Lung (tissue), 12 donors: ENCODE data around the gene HPRT1. TPM values are rescaled to one million over a fixed set of nuclear protein-coding genes. Genes with fewer than 3 reads are reported as not detected.

Source experiments
- ATAC-seq: fragments of 200-7000 bp; cut with Tn5 transposase; one replicate; pipeline ENCODE4 v1.9.1; 2020; ENCODE audit warnings: moderate number of reproducible peaks; ENCODE audit not compliant: insufficient read depth, low FRiP score
- DNase-seq, 3 donors: peaks; one replicate each; pipeline ENCODE4 v3.0.0-alpha.2; 2013 to 2017
- H3K27ac ChIP-seq, 2 donors: one replicate each; pipeline ENCODE4 v1.5.1; 2013; ENCODE audit warnings: mild to moderate bottlenecking in 2 of 2, moderate library complexity in 2 of 2, control low read depth in 1 of 2, inconsistent platforms in 1 of 2, low read depth in 1 of 2, low read length in 1 of 2
- H3K27me3 ChIP-seq, 3 donors: one replicate each; pipeline ENCODE4 v1.5.1; 2013; ENCODE audit warnings: low read length in 2 of 3; ENCODE audit not compliant: control insufficient read depth in 3 of 3, insufficient read depth in 3 of 3
- H3K36me3 ChIP-seq, 4 donors: one replicate each; pipeline ENCODE4 v1.5.1; 2013; ENCODE audit warnings: low read length in 4 of 4, mild to moderate bottlenecking in 1 of 4, moderate library complexity in 1 of 4; ENCODE audit not compliant: control insufficient read depth in 4 of 4, insufficient read depth in 4 of 4
- H3K4me1 ChIP-seq, 5 donors: one replicate each; pipeline ENCODE4 v1.5.1; 2013; ENCODE audit warnings: low read length in 5 of 5, mild to moderate bottlenecking in 2 of 5, moderate library complexity in 1 of 5; ENCODE audit not compliant: control insufficient read depth in 5 of 5, insufficient read depth in 5 of 5
- H3K4me3 ChIP-seq: one replicate; pipeline ENCODE4 v1.5.1; 2013; ENCODE audit warnings: mild to moderate bottlenecking, control low read depth, moderate library complexity
- H3K9ac ChIP-seq, 2 donors: one replicate each; pipeline ENCODE4 v1.5.1; 2013; ENCODE audit warnings: low read length in 2 of 2, control low read depth in 1 of 2; ENCODE audit not compliant: insufficient read depth in 1 of 2
- H3K9me3 ChIP-seq, 4 donors: one replicate each; pipeline ENCODE4 v1.5.1; 2013; ENCODE audit warnings: low read length in 3 of 4, mild to moderate bottlenecking in 1 of 4, moderate library complexity in 1 of 4; ENCODE audit not compliant: control insufficient read depth in 4 of 4, insufficient read depth in 3 of 4
- WGBS, 2 donors: extraction: QIAGEN DNeasy Blood & Tissue Kit; methylation state at CpG; one replicate each; pipeline ENCODE4 v1.1.7; 2013; 5-methylcytosine and 5-hydroxymethylcytosine counted together
- polyA plus RNA-seq, 2 donors: library from polyadenylated mRNA; stranded (reverse); fragments of 200-250 nt; gene quantifications; one replicate each; pipeline ENCODE4 v1.2.1, GENCODE V29; 2013
- total RNA-seq, 2 donors: library from RNA; depleted of rRNA in 1 of 2; stranded (reverse); fragments of >200 nt in 1 of 2; gene quantifications; one replicate each; pipeline ENCODE4 v1.2.1, GENCODE V29; 2014 to 2021
- TF ChIP-seq, protein P1 (sequence below): IDR thresholded peaks from 2 replicates; pipeline ENCODE4 v1.5.1; 2012; ENCODE audit warnings: mild to moderate bottlenecking; ENCODE audit errors: control extremely low read depth, extremely low read depth
- donor health status: control.
- donor health status: control.
- donor health status: Bipolar disorder and iron deficiency.
- donor health status: healthy.
- donor health status: DM: yes; HTN: yes; CAD: no.

The HPRT1 gene
- total and polyA plus RNA-seq, 4 donors, result 12.3 to 40.5 (median 27.8) TPM

DNA sequence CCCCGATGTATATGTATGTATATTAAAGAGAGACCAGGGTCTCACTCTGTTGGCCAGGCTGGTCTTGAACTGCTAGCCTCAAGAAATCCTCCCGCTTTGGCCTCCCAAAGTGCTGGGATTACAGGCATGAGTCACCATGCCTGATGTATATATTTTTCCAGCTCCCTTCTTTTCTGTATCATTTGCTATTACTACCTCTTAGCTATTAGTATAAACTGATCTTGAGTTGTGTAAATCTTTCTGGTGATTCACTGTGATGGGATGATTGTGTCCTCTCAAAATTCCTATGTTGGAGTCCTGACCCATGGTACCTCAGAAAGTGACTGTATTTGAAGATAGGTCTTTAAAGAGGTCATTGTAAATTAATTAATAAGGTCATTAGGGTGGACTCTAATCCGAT, 53.1 kb downstream of the HPRT1 start:
- WGBS, 2 donors, result 78 to 100% methylated on average over 3 of the region's 3 CpGs
- Histone ChIP-seq H3K27me3 (peaks cover 0 to 3% (median 0%) of the 10 kb centered on the region in 3 donors), H3K4me3 (no peak overlapping the region), H3K9me3 (no peaks in the 10 kb centered on the region), H3K9ac (no peak overlapping the region), H3K36me3 (no peaks in the 10 kb centered on the region), H3K4me1 (no peaks in the 10 kb centered on the region), H3K27ac (no peak overlapping the region)
- ATAC-seq (no peak), DNase-seq (no peak)
- TF ChIP-seq, protein P1, sequence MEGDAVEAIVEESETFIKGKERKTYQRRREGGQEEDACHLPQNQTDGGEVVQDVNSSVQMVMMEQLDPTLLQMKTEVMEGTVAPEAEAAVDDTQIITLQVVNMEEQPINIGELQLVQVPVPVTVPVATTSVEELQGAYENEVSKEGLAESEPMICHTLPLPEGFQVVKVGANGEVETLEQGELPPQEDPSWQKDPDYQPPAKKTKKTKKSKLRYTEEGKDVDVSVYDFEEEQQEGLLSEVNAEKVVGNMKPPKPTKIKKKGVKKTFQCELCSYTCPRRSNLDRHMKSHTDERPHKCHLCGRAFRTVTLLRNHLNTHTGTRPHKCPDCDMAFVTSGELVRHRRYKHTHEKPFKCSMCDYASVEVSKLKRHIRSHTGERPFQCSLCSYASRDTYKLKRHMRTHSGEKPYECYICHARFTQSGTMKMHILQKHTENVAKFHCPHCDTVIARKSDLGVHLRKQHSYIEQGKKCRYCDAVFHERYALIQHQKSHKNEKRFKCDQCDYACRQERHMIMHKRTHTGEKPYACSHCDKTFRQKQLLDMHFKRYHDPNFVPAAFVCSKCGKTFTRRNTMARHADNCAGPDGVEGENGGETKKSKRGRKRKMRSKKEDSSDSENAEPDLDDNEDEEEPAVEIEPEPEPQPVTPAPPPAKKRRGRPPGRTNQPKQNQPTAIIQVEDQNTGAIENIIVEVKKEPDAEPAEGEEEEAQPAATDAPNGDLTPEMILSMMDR, result no peak

- H3K27me3 ChIP-seq, result no peaks in the 10 kb centered on the region
- ATAC-seq, result peak; percentile 58
- no peak overlapping the region for H3K27ac ChIP-seq
- TF ChIP-seq, protein P1, result peak; percentile 26
- H3K36me3 ChIP-seq, result no peaks in the 10 kb centered on the region
- 71 to 86% methylated on average over 2 to 3 of the region's 3 CpGs for WGBS, 2 donors
- no peaks in the 10 kb centered on the region for H3K4me1 ChIP-seq
- peak in 2 of 3 donors; percentile 64 to 71 for DNase-seq
- H3K4me3 ChIP-seq, result no peak overlapping the region
- no peaks in the 10 kb centered on the region for H3K9me3 ChIP-seq
- H3K9ac ChIP-seq, result no peak overlapping the region
Measured at GRCh38 chrX:134520860-134521390, 61.0 kb downstream of the HPRT1 start.

DNA sequence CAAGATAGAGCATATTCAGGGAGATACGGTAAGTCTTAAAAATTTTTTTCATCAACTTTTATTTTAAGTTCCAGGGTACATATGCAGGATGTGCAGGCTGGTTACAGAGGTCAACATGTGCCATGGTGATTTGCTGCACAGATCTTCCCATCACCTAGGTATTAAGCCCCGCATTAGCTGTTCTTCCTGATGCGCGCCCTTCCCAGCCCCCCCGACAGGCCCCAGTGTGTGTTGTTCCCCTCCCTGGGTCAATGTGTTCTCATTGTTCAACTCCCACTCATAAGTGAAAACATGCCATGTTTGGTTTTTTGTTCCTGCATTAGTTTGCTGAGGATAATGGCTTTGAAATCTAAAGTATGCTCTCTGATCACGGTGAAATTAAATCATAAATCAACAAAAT, 64.2 kb downstream of the HPRT1 start:
- no peaks in the 10 kb centered on the region for H3K9me3 ChIP-seq
- H3K36me3 ChIP-seq, result no peaks in the 10 kb centered on the region
- no peak overlapping the region for H3K4me3 ChIP-seq
- H3K27ac ChIP-seq, result no peak overlapping the region
- no peak overlapping the region for H3K9ac ChIP-seq
- 92 to 96% methylated on average over 6 of the region's 6 CpGs for WGBS, 2 donors
- no peaks in the 10 kb centered on the region for H3K4me1 ChIP-seq
- TF ChIP-seq, protein P1, result no peak
- no peak for ATAC-seq
- no peak for DNase-seq
- H3K27me3 ChIP-seq, result peaks cover 0 to 2% (median 0%) of the 10 kb centered on the region in 3 donors
